Measurements from ENCODE around the gene DDIT3.

Gene DDIT3

GRCh38 chr12:57485695-57486094 is 34.6 kb downstream of the DDIT3 start:
- DNase-seq: no peak

GRCh38 chr12:57483466-57483865 is 36.8 kb downstream of the DDIT3 start:
- peak; percentile 80 for DNase-seq

- no peak for DNase-seq
Observed at GRCh38 chr12:57481671-57482070, 38.6 kb downstream of the DDIT3 start.

GRCh38 chr12:57479376-57480115 is 40.8 kb downstream of the DDIT3 start, which contains the start of gene ARHGAP9:
TSS of gene ARHGAP9 (minus strand) at chr12:57479866. CDS start at chr12:57479406, 460 bp downstream.
- no peak for DNase-seq

- DNase-seq: no peak
Observed at GRCh38 chr12:57479043-57479375, 41.3 kb downstream of the DDIT3 start.

- no peak for DNase-seq
Observed at GRCh38 chr12:57477710-57478681, 42.3 kb downstream of the DDIT3 start.

- no peak for DNase-seq
Observed at GRCh38 chr12:57476993-57477709, 43.2 kb downstream of the DDIT3 start.

GRCh38 chr12:57476162-57476992 is 43.9 kb downstream of the DDIT3 start:
- no peak for DNase-seq

GRCh38 chr12:57475271-57476161 is 44.8 kb downstream of the DDIT3 start:
- DNase-seq: no peak

- no peak for DNase-seq
Observed at GRCh38 chr12:57474862-57475261, 45.5 kb downstream of the DDIT3 start.

GRCh38 chr12:57474430-57474829 is 45.9 kb downstream of the DDIT3 start:
- DNase-seq: no peak

GRCh38 chr12:57473886-57474285 is 46.4 kb downstream of the DDIT3 start:
- no peak for DNase-seq

- DNase-seq: no peak
Observed at GRCh38 chr12:57473392-57473791, 46.9 kb downstream of the DDIT3 start.

- no peak for DNase-seq
Observed at GRCh38 chr12:57472391-57472790, 47.9 kb downstream of the DDIT3 start.

- DNase-seq: no peak
Observed at GRCh38 chr12:57471661-57472060, 48.7 kb downstream of the DDIT3 start.

- no peak for DNase-seq
Observed at GRCh38 chr12:57470970-57471656, 49.2 kb downstream of the DDIT3 start.

- no peak for DNase-seq
Observed at GRCh38 chr12:57470286-57470969, 49.9 kb downstream of the DDIT3 start.

- no peak for DNase-seq
Observed at GRCh38 chr12:57469296-57470164, 50.8 kb downstream of the DDIT3 start.

GRCh38 chr12:57467915-57468314 is 52.4 kb downstream of the DDIT3 start:
- no peak for DNase-seq
